Raji (cell line): Measurements from ENCODE around the gene DKK3.

Experiments used
- POLR2A ChIP-seq: IDR thresholded peaks from 2 replicates; pipeline ENCODE4 v1.6.1; 2011; ENCODE audit warnings: low read depth, low read length, control low read depth; ENCODE audit not compliant: insufficient read depth

DKK3 gene

GRCh38 chr11:11931461-11932055 lies 76.9 kb downstream of the DKK3 start:
- TF ChIP-seq POLR2A, result no peak

GRCh38 chr11:11929920-11930319 lies 78.5 kb downstream of the DKK3 start:
- TF ChIP-seq POLR2A, result no peak

- TF ChIP-seq POLR2A, result no peak
These were observed 84.6 kb downstream of the DKK3 start for GRCh38 chr11:11923828-11924227.

GRCh38 chr11:11916981-11917399 lies 91.4 kb downstream of the DKK3 start:
- no peak for TF ChIP-seq POLR2A

GRCh38 chr11:11915625-11916024 lies 92.8 kb downstream of the DKK3 start:
- TF ChIP-seq POLR2A, result no peak

- no peak for TF ChIP-seq POLR2A
These were observed 95.0 kb downstream of the DKK3 start for GRCh38 chr11:11913395-11913794.
